Endodermal cell (in vitro differentiated cells): ENCODE data around the gene DNASE1L1. TPM values are rescaled to one million over a fixed set of nuclear protein-coding genes. Genes with fewer than 3 reads are reported as not detected.

Experiments used
- DNase-seq: peaks from one replicate; pipeline ENCODE4 v3.0.0-alpha.2; 2017
- H3K27ac ChIP-seq: 2 replicates; pipeline ENCODE4 v1.5.1; 2013; ENCODE audit warnings: mild to moderate bottlenecking, low read depth, low read length, moderate library complexity
- H3K27me3 ChIP-seq: 2 replicates; pipeline ENCODE4 v1.6.1; 2013; ENCODE audit warnings: mild to moderate bottlenecking, low read length, moderate library complexity; ENCODE audit not compliant: insufficient read depth, control insufficient read depth, poor library complexity, severe bottlenecking
- H3K36me3 ChIP-seq: 2 replicates; pipeline ENCODE4 v1.7.0; 2013; ENCODE audit warnings: mild to moderate bottlenecking, low read length, moderate library complexity; ENCODE audit not compliant: control insufficient read depth, insufficient read depth
- H3K4me1 ChIP-seq: one replicate; pipeline ENCODE4 v1.7.0; 2013; ENCODE audit warnings: low read length; ENCODE audit not compliant: control insufficient read depth, insufficient read depth
- H3K4me3 ChIP-seq: 2 replicates; pipeline ENCODE4 v1.5.1; 2013; ENCODE audit warnings: mild to moderate bottlenecking, low read length, moderate library complexity
- H3K9ac ChIP-seq: 2 replicates; pipeline ENCODE4 v1.6.1; 2013; ENCODE audit warnings: mild to moderate bottlenecking, low read length, moderate library complexity; ENCODE audit not compliant: poor library complexity, severe bottlenecking; ENCODE audit errors: extremely low read depth
- H3K9me3 ChIP-seq: 2 replicates; pipeline ENCODE4 v1.6.1; 2013; ENCODE audit warnings: mild to moderate bottlenecking, low read length, moderate library complexity; ENCODE audit not compliant: control insufficient read depth
- H3K27ac Mint-ChIP-seq: 2 replicates; pipeline ENCODE4 v1.8.0; 2020; ENCODE audit warnings: mixed read lengths
- H3K27me3 Mint-ChIP-seq: 2 replicates; pipeline ENCODE4 v1.8.0; 2021; ENCODE audit warnings: mild to moderate bottlenecking, mixed read lengths; ENCODE audit not compliant: insufficient read depth
- H3K36me3 Mint-ChIP-seq: 2 replicates; pipeline ENCODE4 v1.8.0; 2020; ENCODE audit warnings: low read depth, mixed read lengths
- H3K4me1 Mint-ChIP-seq: 2 replicates; pipeline ENCODE4 v1.8.0; 2020; ENCODE audit warnings: mixed read lengths
- H3K4me3 Mint-ChIP-seq: 2 replicates; pipeline ENCODE4 v1.8.0; 2020; ENCODE audit warnings: mild to moderate bottlenecking, moderate library complexity, mixed read lengths
- H3K9me3 Mint-ChIP-seq: 2 replicates; pipeline ENCODE4 v1.8.0; 2020; ENCODE audit warnings: mild to moderate bottlenecking, mixed read lengths
- CTCF ChIP-seq: fragments of 200-600 bp; sonication (generic); conservative IDR thresholded peaks from 2 replicates; pipeline ENCODE4 v1.5.0; 2021; ENCODE audit warnings: antibody characterized with exemption, mild to moderate bottlenecking
- WGBS, 2 experiments: methylation state at CpG; one replicate each; pipeline versions ENCODE4 v1.1.5 to v1.1.7; 2013; ENCODE audit warnings: missing lambda C conversion rate in 2 of 2, mixed read lengths in 1 of 2; ENCODE audit not compliant: insufficient coverage in 1 of 2, insufficient read length in 1 of 2; 5-methylcytosine and 5-hydroxymethylcytosine counted together
- total RNA-seq, 2 donors: library from RNA; stranded (reverse); fragmentation: NEBNext Ultra II Directional in 1 of 2; extraction: Animal tissue kit (Norgen Biotek cat#: 25700) in 1 of 2; gene quantifications; 2 replicates in 1 of 2; 3 replicates in 1 of 2; pipeline ENCODE4 v1.2.1, GENCODE V29; 2021

Gene DNASE1L1
- total RNA-seq, 2 donors from 2014 or later = 13.8 to 17.0 TPM

DNA sequence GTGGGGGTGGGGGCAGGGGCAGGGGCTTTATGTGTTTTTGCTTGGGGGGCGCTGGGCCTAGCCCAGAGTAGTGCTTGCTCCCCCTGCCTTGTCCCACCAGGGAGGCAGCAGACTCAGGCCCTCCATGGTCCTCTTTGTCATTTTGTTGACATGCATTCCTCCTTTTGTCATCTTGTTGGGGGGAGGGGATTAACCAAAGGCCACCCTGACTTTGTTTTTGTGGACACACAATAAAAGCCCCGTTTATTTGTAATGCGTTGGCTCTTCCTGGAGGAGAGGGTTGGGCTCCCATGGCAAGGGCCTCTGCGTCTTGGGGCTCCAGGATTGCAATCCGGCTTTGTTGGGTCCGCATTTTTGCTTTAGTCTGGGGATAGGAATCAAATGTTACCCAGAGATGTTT, 27.8 kb downstream of the DNASE1L1 start:
- Mint-ChIP-seq H3K27me3 (peaks cover 7% of the 10 kb centered on the region), H3K9me3 (peaks cover 53% of the 10 kb centered on the region), H3K27ac (peak overlapping the region; percentile 44), H3K4me3 (peak overlapping the region; percentile 73), H3K4me1 (peaks cover 7% of the 10 kb centered on the region), H3K36me3 (peaks cover 8% of the 10 kb centered on the region)
- no peaks in the 10 kb centered on the region for H3K9me3 ChIP-seq
- DNase-seq = no peak
- H3K9ac ChIP-seq = no peak overlapping the region
- no peaks in the 10 kb centered on the region for H3K4me1 ChIP-seq
- H3K27ac ChIP-seq = no peak overlapping the region
- no peaks in the 10 kb centered on the region for H3K27me3 ChIP-seq
- TF ChIP-seq CTCF = no peak
- H3K36me3 ChIP-seq = no peaks in the 10 kb centered on the region
- no peak overlapping the region for H3K4me3 ChIP-seq
- 75 to 80% methylated on average over 1 to 4 of the region's 6 CpGs for WGBS, 2 experiments

- Histone ChIP-seq H3K4me3 (peak overlapping the region; percentile 86), H3K4me1 (no peaks in the 10 kb centered on the region), H3K9ac (peak overlapping the region; percentile 85), H3K9me3 (no peaks in the 10 kb centered on the region), H3K27me3 (no peaks in the 10 kb centered on the region), H3K36me3 (no peaks in the 10 kb centered on the region), H3K27ac (no peak overlapping the region)
- H3K36me3 Mint-ChIP-seq = peaks cover 8% of the 10 kb centered on the region
- peaks cover 55% of the 10 kb centered on the region for H3K9me3 Mint-ChIP-seq
- peaks cover 7% of the 10 kb centered on the region for H3K4me1 Mint-ChIP-seq
- no peak for DNase-seq
- peak overlapping the region; percentile 90 for H3K27ac Mint-ChIP-seq
- peaks cover 7% of the 10 kb centered on the region for H3K27me3 Mint-ChIP-seq
- TF ChIP-seq CTCF = no peak
- H3K4me3 Mint-ChIP-seq = peak overlapping the region; percentile 73
- WGBS, 2 experiments = 77% methylated on average over 14 of the region's 14 CpGs; no CpG with 5 or more reads in 1 of the 2 experiments
Measured at GRCh38 chrX:154380787-154381186, 28.3 kb downstream of the DNASE1L1 start.

DNA sequence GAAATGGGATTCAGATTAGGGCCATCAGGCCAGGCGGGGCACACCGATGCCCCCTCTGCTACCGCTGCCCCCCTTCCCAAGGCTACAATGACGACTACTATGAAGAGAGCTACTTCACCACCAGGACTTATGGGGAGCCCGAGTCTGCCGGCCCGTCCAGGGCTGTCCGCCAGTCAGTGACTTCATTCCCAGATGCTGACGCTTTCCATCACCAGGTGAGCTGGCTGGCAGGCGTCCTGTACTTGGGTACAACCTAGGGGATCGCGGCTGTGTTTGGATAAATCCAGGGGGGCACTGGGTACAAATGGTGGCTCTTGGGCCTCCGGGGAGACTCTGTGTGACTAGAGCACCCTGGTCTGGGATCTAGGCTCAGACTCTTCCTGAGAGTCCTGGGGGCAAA, 28.9 kb downstream of the DNASE1L1 start:
- no peaks in the 10 kb centered on the region for H3K27me3 ChIP-seq
- peak overlapping the region; percentile 85 for H3K9ac ChIP-seq
- no peaks in the 10 kb centered on the region for H3K9me3 ChIP-seq
- peak overlapping the region; percentile 86 for H3K4me3 ChIP-seq
- Mint-ChIP-seq H3K27me3 (peaks cover 8% of the 10 kb centered on the region), H3K36me3 (peaks cover 8% of the 10 kb centered on the region), H3K27ac (peak overlapping the region; percentile 90), H3K4me1 (peaks cover 7% of the 10 kb centered on the region), H3K9me3 (peaks cover 58% of the 10 kb centered on the region), H3K4me3 (peak overlapping the region; percentile 73)
- WGBS, 2 experiments = 40% methylated on average over 13 of the region's 13 CpGs; no CpG with 5 or more reads in 1 of the 2 experiments
- no peaks in the 10 kb centered on the region for H3K36me3 ChIP-seq
- no peak for DNase-seq
- no peaks in the 10 kb centered on the region for H3K4me1 ChIP-seq
- TF ChIP-seq CTCF = no peak
- no peak overlapping the region for H3K27ac ChIP-seq
